HFF-Myc (cell line): ENCODE results near the gene NECTIN2.
"Not testable (repeated sequence)": the region's sequence is repeated elsewhere in the genome, so short reads cannot be mapped to it uniquely, and the experiment has no call there.

ENCODE experiments used
- DNase-seq: peaks from one replicate; pipeline ENCODE4 v3.0.0-alpha.2; 2011; ENCODE audit warnings: low read depth; ENCODE audit errors: extremely low read depth
- H3K4me3 ChIP-seq: replicated peaks from 2 replicates; pipeline ENCODE4 v1.5.1; 2011; ENCODE audit warnings: low read depth, mild to moderate bottlenecking, control low read depth, low read length
- CTCF ChIP-seq: IDR thresholded peaks from 2 replicates; pipeline ENCODE4 v1.5.1; 2012; ENCODE audit warnings: mild to moderate bottlenecking, low read depth, low read length, control low read depth; ENCODE audit errors: missing control alignments

Gene NECTIN2

GRCh38 chr19:44824761-44825160 is 21.3 kb upstream of the NECTIN2 start:
- H3K4me3 ChIP-seq, result no peak overlapping the region
- DNase-seq, result no peak
- TF ChIP-seq CTCF, result no peak

- not testable (repeated sequence) for H3K4me3 ChIP-seq, DNase-seq
These were observed 13.2 kb upstream of the NECTIN2 start for GRCh38 chr19:44832875-44833274.

- not testable (repeated sequence) for DNase-seq, H3K4me3 ChIP-seq
These were observed 11.7 kb upstream of the NECTIN2 start for GRCh38 chr19:44834399-44834798.

- no peak for DNase-seq
- TF ChIP-seq CTCF, result no peak
- no peak overlapping the region for H3K4me3 ChIP-seq
These were observed 6.8 kb upstream of the NECTIN2 start for GRCh38 chr19:44839276-44839675.

- no peak overlapping the region for H3K4me3 ChIP-seq
- DNase-seq, result no peak
- TF ChIP-seq CTCF, result no peak
These were observed 5.3 kb upstream of the NECTIN2 start for GRCh38 chr19:44840811-44841210.

GRCh38 chr19:44841231-44841630 is 4.9 kb upstream of the NECTIN2 start:
- no peak for DNase-seq
- TF ChIP-seq CTCF, result no peak
- H3K4me3 ChIP-seq, result no peak overlapping the region

GRCh38 chr19:44845286-44845611 is 848 bp upstream of the NECTIN2 start:
- no peak for DNase-seq
- TF ChIP-seq CTCF, result no peak
- H3K4me3 ChIP-seq, result peak overlapping the region; percentile 47

- H3K4me3 ChIP-seq, result peak overlapping the region; percentile 95
- no peak for TF ChIP-seq CTCF
- no peak for DNase-seq
These were observed 502 bp downstream of the NECTIN2 start for GRCh38 chr19:44846455-44847143.
